Stimulated activated CD8-positive, alpha-beta memory T cell treated with anti-CD3 and anti-CD28 coated beads, Interleukin-12 subunit alpha, Interleukin-12 subunit beta, amount 100 ng/mL, for 24 hours (primary cell): ENCODE measurements around the gene SRSF9.
"Not testable (repeated sequence)": the region's sequence is repeated elsewhere in the genome, so short reads cannot be mapped to it uniquely, and the experiment has no call there.

Source experiments
- DNase-seq: peaks from one replicate; pipeline ENCODE4 v3.0.0-alpha.2; 2020; ENCODE audit errors: extremely low read depth

Gene SRSF9

DNA sequence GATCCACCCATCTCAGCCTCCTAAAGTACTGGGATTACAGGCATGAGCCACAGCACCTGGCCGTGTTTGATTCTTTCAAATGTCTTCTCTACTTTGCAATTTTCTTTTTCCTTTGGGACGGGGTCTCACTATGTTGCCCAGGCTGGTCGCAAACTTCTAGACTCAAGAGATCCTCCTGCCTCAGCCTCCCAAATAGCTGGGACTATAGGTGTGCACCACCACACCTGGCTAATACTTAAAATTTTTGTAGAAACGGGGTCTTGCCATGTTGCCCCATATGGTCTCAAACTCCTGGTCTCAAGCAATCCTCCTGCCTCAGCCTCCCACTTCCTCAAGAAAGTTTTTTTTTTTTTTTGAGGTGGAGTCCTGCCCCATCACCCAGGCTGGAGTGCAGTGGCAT lies 21.6 kb downstream of the SRSF9 start:
- DNase-seq = no peak

DNA sequence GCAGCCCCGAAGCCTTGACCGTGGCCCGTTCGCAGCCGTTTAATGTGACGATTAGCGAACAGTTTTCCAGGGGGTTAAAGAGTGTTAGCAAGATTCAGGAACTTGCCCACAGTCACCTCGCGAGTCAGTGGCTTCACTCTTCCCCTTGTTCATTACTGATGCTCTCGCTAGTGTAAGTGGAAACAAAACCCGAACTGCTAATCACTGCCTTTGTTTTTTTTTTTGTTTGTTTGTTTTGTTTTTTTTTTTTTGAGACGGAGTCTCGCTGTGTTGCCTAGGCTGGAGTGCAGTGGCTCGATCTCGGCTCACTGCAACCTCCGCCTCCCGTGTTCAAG lies 22.7 kb downstream of the SRSF9 start:
- not testable (repeated sequence) for DNase-seq

DNA sequence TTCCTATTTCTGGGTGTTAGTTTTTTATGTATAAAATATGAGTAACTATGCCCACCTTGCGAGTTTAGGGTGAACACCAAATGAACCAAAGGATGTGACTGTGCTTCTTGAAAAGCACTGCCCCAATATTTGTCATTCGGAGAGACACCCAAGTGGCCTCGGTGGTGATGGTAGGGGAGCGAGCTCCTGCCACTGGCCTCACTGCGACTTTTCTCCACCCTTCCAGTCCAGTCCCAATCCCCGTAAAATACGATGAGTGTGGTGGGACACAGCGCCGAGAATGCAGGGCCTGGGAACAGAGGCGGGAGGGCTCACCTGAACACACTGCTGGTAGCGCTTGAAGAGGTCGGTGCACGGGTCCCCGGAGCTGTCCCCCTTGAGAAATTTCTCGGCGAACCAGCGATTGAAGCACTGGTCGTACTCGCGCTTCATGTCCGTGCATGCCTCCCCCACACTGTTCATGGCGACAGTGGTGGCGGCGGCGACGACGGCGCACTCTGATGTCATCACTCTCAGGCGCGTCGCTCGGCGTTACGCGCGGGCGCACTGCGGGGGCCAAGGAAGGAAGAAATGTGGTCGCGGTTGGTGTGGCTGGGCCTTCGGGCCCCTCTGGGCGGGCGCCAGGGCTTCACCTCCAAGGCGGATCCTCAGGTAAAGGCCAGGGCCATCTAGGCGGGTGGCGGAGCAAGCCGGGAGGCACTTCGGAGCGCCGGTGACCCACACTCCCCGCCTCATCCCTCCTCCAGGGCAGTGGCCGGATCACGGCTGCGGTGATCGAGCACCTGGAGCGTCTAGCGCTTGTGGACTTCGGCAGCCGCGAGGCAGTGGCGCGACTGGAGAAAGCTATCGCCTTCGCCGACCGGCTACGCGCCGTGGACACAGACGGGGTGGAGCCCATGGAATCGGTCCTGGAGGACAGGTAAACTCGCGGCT lies 23.4 kb downstream of the SRSF9 start, which contains the start of the genes GATC and TRIAP1:
TSS of gene GATC (plus strand) at position 534 of the 933 bp plus-strand sequence. CDS start at position 571, 37 bp downstream.
TSS of gene TRIAP1 (minus strand) at position 474 of the 933 bp plus-strand sequence. CDS start at position 462, 12 bp downstream.
- peak; percentile 77 for DNase-seq

DNA sequence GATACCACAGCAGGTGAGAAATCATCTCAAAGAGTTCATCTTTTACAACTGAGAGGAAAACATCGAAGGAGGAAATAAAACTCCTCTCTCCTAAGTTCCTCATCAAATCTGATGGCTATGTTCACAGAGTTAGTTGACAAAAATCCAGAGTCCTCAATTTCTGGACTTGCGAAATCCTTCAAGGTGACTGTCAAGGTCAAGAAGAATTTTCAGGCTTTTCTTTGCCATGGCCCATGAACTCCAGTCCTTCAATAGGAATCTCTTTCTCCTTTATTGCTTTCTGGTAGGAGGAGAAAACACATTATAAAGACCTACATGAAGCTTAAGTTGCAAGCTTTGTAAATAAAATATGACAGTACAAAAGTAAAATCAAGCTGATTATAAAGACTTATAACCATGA lies 24.9 kb downstream of the SRSF9 start:
- DNase-seq = no peak

DNA sequence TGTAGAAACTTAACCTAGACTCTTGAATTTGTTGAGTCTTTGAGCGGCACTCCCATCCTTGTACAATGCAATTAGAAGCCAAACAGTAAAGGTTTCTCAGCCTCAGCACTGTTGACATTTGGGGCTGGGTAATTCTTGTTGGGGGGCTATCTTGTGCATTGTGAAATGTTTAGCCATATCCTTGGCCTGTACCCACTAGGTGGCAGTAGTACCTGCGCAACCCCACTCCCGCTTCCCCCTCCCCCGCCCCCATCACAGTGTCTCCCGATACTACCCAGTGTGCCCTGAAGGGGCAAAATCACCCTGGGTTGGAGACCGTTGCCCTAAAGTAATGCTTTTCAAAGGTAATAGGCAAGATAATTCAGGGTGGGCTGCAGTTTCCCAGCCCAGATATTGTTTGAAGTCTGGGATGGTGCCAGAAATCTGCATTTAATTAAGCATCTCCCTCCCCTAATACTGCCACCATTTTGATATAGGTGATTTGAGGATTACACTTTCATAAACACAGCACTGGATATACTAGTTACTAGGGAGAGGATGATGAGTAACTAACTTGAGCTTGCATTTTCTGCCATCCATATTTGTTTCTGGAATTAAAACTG lies 29.8 kb downstream of the SRSF9 start:
- DNase-seq = peak; percentile 58

DNA sequence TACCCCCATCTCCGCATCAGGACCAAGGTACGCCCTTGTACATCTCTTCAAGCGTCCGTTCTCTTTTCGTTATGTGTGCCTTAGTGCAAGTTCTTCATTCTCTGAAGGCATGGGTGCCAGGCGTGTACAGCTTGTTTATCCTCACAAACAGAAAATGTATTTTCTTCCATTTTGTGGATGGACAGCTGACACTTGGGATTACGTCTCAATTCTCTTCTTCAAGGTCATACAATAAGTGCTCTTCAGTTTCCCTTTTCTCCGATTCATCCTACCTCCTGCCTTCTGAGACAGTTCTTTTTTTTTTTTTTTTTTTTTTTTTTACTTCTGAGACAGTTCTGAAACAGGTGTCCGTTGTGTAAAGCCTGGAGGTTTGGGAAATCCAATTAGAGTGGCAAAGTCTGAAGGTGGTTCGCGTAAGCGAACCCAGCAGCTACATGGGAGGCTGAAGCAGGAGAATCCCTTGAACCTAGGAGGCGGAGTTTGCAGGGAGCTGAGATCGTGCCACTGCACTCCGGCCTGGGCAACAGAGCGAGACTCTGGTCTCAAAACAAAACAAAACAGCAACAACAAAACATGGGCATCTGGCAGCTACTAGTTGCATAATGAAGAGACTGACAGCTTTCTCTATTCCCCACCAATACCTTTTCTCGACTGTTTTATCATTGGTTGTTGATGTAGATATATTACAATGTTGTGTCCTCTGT lies 30.9 kb downstream of the SRSF9 start:
- DNase-seq = no peak

DNA sequence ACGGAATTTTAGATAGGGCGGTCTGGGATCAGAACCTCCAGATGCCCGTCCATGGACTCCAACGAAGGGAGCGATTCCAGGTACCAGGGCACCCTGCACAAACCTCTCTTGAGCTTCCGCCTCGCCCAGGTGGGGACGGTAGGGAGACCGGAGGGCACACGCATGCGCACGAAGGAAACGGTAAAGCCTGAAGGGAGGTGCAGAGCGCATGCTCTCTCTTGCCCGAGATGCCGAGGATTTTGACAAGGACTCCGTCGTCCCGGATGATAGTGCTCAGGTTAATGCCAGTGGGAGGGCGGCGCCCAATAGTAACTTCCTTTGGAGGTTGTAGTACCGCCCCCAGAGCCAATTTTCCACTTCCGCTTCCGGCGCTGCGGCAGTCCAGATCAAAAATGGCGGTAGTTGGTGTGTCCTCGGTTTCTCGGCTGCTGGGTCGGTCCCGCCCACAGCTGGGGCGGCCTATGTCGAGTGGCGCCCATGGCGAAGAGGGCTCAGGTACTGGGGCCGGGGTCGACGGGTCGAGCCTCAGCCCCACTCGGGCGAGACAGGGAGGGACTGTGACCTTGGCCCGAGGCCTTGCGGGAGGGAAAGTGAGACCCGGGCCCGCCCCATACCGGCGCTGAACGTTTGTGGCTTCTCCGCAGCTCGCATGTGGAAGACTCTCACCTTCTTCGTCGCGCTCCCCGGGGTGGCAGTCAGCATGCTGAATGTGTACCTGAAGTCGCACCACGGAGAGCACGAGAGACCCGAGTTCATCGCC lies 31.6 kb downstream of the SRSF9 start, which contains the start of gene COX6A1:
TSS of gene COX6A1 (plus strand) at position 379 of the 760 bp plus-strand sequence. CDS start at position 393, 14 bp downstream.
- peak; percentile 94 for DNase-seq

DNA sequence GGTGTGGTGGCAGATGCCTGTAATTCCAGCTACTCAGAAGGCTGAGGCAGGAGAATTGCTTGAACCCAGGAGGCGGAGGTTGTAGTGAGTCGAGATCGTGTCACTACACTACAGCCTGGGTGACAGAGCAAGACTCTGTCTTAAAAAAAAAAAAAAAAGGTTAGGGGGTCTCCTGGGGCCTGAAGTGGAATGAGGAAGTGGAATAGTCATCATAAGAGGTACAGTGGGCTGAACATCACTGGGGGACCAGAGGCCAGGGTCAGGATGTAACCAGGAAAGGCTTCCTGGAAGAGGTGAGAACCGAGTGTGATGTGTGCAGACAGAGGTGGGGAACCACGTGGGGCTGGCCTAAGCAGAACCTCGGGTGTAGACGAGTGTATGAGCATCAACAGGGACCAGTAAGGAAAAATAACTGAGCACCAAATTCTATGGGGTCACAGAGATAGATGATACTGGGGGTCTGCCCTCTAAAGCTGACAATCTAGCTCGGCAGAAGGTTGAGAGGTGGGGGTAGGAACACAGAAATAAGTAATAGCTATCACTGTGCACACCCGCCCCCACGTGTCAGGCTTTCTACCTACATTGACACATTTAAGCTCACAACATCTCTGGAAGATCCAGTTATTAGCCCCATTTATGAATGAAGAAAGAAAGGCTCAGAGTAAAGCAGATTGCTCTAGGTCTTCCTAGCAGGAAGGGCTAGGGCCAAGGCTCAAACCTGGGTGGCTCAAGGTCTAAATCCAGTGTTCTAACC lies 36.6 kb downstream of the SRSF9 start:
- no peak for DNase-seq

DNA sequence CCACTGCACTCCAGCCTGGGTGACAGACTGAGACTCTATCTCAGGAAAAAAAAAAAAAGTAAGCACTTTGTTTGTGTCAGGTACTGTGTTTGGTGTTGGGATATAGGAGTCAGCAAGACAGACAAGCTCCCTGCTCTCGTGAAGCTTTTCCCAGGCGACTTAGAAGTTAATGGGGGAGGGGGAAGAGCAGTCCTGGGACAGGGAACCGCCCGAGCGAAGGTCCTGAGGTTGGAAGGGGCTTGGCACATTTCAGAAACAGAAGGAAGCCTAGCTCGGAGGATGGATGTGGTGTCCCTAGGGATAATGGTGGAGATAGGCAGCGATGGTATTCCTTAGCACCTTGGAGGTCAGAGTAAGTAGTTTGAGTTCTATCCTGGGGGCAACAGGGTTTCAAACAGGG lies 40.2 kb downstream of the SRSF9 start:
- no peak for DNase-seq

DNA sequence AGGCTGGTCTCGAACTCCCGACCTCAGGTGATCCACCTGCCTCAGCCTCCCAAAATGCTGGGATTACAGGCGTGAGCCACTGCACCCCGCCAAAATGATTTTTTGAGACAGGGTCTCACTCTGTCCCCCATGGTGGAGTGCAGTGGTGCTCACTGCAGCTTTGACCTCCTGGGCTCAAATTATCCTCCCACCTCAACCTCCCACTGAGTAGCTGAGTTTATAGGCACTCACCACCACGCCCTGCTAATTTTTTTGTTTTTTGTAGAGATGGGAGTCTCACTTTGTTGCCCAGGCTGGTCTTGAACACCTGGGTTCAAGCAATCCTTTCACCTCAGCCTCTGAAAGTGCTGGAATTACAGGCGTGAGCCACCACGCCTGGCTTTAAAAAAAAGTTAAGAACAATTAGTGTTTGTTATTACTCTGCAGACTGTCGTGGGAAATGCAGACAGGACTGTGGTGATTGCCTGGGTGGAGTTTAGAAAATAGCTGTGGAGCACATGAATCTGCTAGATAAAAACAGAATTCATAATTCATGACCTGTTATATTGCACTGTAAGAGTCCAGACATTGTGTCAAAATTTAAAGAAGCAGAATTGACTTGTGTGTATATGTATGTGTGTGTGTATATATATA lies 40.8 kb downstream of the SRSF9 start:
- DNase-seq = no peak

DNA sequence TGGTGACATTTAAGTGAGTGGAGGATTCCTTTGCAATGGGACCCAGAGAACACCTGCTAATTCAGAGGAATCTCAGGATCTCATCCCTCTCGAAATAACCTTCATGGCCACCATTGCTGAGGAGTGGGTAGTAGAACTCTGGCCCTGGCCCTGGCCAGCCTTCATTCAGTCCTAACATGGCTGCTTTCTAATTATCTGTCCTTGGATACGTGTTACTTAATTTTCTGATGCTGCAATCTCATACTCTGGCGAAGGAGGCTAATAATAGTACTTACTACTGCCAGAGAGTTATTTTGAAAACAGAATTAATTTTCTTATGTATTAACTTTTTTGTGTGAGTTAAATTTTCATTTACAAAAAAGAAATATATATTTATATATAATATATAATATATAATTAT lies 43.8 kb downstream of the SRSF9 start:
- DNase-seq = no peak

DNA sequence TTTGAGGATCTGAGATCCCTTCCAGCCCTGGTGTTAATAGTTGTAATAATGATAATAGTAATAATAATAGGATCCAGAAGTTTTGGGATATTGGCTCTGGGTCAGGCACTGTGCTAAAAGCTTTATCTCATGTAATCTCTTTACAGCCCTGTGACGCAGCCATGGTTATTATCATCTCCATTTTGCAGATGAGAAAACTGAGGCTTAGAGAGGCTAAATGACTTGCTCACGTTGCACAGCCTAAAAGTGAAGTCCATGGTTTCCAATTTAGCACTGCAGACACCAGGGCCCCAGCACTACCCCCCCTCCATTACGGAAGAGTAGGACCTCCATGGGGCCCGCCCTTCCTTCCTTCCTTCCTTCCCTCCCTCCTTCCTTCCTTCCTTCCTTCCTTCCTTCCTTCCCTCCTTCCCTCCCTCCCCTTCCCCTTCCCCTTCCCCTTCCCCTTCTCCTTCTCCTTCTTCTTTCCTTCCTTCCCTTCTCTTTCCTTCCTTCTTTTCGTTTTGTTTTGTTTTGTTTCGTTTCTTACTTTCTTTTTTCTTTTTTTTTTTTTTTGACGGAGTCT lies 46.6 kb downstream of the SRSF9 start:
- DNase-seq = no peak

DNA sequence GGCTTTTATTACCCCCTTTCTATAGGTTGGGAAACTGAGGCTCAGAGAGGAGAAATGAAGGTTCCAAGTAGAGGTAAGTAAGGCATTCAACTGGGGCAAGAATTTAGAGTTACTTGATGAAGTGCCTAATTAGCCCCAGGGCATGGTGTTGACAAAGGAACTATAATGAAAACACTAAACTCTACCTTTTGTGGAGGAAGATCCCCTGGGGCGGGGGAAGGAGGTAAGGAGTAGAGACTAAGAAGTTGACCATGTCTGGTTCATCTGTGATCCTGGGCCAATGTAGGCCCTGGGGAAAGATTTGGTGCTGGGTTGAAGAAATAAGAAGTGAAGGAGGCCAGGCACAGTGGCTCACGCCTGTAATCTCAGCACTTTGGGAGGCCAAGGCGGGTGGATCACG lies 47.8 kb downstream of the SRSF9 start:
- DNase-seq = no peak

DNA sequence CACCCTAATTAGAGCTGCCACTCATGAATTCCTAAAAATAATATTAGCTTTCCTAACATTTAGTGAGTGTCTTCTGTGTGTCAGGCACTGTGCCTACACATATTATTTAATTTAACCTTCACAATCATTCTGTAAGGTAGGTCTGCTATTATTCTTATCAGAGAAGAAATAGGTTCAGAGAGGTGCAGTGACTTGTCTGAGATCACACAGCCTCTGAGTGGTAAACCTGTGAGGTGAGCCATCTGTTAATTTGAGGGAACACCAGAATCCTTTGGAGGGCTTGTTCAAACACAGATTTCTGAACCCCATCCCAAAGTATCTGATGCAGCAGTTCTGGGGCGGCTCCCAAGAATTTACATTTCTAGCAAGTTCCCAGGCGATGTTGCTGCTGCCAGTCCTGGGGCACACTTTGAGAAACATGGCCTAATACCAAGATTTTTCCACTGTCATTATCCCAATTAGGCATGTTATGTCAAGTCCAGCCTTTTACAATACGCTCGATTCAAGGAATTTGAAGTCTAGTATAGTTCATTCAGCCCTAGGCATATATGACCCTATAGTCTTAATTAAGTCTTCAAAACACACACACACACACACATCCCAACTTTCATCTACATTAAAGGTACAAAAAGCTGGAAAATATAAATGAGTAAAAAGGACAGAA lies 51.5 kb downstream of the SRSF9 start:
- no peak for DNase-seq

DNA sequence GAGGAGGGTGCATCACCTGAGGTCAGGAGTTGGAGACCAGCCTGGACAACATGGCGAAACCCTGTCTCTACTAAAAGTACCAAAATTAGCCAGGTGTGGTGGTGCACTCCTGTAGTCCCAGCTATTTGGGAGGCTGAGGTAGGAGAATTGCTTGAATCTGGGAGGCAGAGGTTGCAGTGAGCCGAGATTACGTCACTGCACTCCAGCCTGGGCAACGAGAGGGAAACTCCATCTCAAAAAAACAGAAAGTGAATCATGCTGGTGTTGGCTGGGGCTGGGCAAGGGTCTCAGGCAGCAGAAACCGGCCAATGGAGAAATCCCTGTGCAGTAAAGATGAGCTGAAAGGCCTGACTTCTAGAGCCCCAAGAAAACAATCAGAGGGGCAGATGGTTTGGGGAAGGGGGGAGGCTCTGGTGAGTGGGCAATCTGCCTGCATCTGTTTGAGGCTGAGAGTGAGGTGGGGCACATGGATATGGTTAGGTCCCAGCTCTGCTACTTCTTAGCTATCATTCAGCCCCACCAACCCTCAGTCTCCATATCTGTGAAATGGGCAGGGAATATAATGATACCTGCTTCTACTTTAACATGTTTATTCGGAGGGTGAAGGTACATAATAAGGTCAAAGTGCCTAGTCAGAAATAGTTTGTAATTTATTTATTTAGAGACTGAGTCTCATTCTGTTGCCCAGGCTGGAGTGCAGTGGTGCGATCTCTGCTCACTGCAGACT lies 52.9 kb downstream of the SRSF9 start:
- no peak for DNase-seq

DNA sequence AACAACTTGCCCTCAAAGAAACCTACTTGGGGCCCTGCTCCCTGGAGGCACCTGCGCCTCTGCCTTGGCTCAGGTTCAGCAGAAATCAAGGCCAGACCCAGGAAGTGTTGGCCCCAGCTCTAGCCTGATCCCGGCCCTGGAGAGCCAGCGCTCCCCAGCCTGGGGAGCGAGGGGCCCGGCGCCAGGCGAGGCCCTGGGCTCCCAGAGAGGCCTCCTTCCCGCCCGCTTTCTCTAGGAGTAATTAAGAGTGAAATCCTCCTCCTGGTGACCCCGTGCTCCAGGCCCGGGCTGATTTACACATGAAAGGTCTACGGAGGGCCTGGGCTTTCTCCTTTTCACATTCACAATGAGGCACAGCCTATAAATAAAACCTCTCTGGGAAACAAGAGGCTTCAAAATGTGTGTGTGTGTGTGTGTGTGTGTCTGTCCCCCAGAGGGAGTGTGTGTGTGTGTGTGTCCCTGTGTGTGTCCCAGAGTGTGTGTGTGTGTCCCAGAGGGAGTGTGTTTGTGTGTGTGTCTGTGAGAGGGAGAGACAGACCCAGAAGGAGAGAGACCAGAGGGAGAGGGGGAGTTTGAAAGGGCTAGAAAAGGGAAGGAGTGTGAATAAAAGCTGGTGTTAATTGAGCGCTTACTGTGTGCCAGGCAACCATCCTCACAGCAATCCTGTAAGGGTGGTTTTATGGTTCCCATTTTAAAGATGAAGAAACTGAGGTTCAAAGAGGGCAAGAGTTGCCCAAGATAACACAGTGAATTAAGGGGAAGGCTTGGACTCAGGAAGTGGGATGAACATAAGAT lies 55.5 kb downstream of the SRSF9 start:
- no peak for DNase-seq

DNA sequence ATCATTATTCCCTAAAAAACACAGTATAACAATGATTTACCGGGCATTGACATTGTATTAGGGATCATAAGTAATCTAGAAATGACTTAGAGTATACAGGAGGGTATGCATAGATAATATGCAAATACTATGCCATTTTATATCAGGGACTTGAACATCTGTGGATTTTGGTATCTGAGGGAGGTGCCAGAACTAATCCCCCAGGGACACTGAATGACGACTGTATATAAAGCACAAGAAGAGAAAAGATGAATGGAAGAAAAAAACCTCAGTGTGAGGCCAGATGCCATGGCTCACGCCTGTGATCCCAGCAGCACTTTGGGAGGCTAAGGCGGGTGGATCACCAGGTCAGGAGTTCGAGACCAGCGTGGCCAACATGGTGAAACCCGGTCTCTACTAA lies 57.1 kb downstream of the SRSF9 start:
- DNase-seq = no peak
